T-helper 17 cell (primary cell): Measurements from ENCODE around the gene TCEANC. TPM values are rescaled to one million over a fixed set of nuclear protein-coding genes. Genes with fewer than 3 reads are reported as not detected.
"Not testable (repeated sequence)": the region's sequence is repeated elsewhere in the genome, so short reads cannot be mapped to it uniquely, and the experiment has no call there.

ENCODE experiments used
- ATAC-seq: fragments of 150-1000 bp; cut with Tn5 transposase; 2 replicates; pipeline ENCODE4 v1.10.0; 2021; ENCODE audit warnings: mild to moderate bottlenecking, moderate library complexity
- DNase-seq, 3 donors: peaks; one replicate each; pipeline versions ENCODE4 v3.0.0 to v3.0.0-alpha.2; 2020 to 2021
- H3K9me3 ChIP-seq: one replicate; pipeline ENCODE4 v1.7.0; 2013; ENCODE audit warnings: low read length, mild to moderate bottlenecking; ENCODE audit not compliant: control insufficient read depth, poor library complexity, severe bottlenecking
- H3K27ac Mint-ChIP-seq: one replicate; pipeline ENCODE4 v1.8.0; 2022; ENCODE audit warnings: mild to moderate bottlenecking, moderate library complexity, mixed read lengths
- H3K27me3 Mint-ChIP-seq: one replicate; pipeline ENCODE4 v1.8.0; 2022; ENCODE audit warnings: mixed read lengths
- H3K36me3 Mint-ChIP-seq: one replicate; pipeline ENCODE4 v1.8.0; 2022; ENCODE audit warnings: low read depth, mixed read lengths
- H3K4me1 Mint-ChIP-seq: one replicate; pipeline ENCODE4 v1.8.0; 2022; ENCODE audit warnings: mild to moderate bottlenecking, mixed read lengths
- H3K4me3 Mint-ChIP-seq: one replicate; pipeline ENCODE4 v1.8.0; 2022; ENCODE audit warnings: mild to moderate bottlenecking, moderate library complexity, mixed read lengths
- total RNA-seq, 4 donors: library from RNA in 2 of 4; stranded (reverse) in 2 of 4; gene quantifications; one replicate each; pipeline ENCODE4 v1.2.3 and lab custom pipeline; 2022 to 2026

TCEANC gene
- total RNA-seq, 2 donors from 2014 or later: 7.8 to 8.8 TPM

- Mint-ChIP-seq H3K36me3 (no peaks in the 10 kb centered on the region), H3K4me1 (peaks cover 8% of the 10 kb centered on the region), H3K27me3 (no peaks in the 10 kb centered on the region), H3K27ac (no peak overlapping the region), H3K4me3 (no peak overlapping the region)
- no peaks in the 10 kb centered on the region for H3K9me3 ChIP-seq
- ATAC-seq (no peak), DNase-seq (no peak)
Measured at GRCh38 chrX:13645464-13646153, 7.3 kb upstream of the TCEANC start.

- H3K9me3 ChIP-seq: no peaks in the 10 kb centered on the region
- Mint-ChIP-seq H3K27ac (no peak overlapping the region), H3K4me3 (no peak overlapping the region), H3K27me3 (no peaks in the 10 kb centered on the region), H3K36me3 (no peaks in the 10 kb centered on the region), H3K4me1 (peaks cover 8% of the 10 kb centered on the region)
- no peak for DNase-seq
- no peak for ATAC-seq
Measured at GRCh38 chrX:13646154-13646549, 6.8 kb upstream of the TCEANC start.

GRCh38 chrX:13647709-13648212, 5.2 kb upstream of the TCEANC start:
- H3K27ac Mint-ChIP-seq: no peak overlapping the region
- ATAC-seq: no peak
- peak in 2 of 3 donors; percentile 20 to 40 for DNase-seq
- no peaks in the 10 kb centered on the region for H3K36me3 Mint-ChIP-seq
- H3K27me3 Mint-ChIP-seq: no peaks in the 10 kb centered on the region
- peak overlapping the region; percentile 39 for H3K4me3 Mint-ChIP-seq
- no peaks in the 10 kb centered on the region for H3K9me3 ChIP-seq
- H3K4me1 Mint-ChIP-seq: peaks cover 9% of the 10 kb centered on the region

GRCh38 chrX:13648336-13648735, 4.6 kb upstream of the TCEANC start:
- not testable (repeated sequence) for H3K27ac Mint-ChIP-seq, H3K36me3 Mint-ChIP-seq, H3K4me1 Mint-ChIP-seq, H3K27me3 Mint-ChIP-seq, H3K4me3 Mint-ChIP-seq, H3K9me3 ChIP-seq, DNase-seq, ATAC-seq

- H3K27me3 Mint-ChIP-seq: no peaks in the 10 kb centered on the region
- H3K4me3 Mint-ChIP-seq: no peak overlapping the region
- no peak overlapping the region for H3K27ac Mint-ChIP-seq
- H3K36me3 Mint-ChIP-seq: no peaks in the 10 kb centered on the region
- DNase-seq: no peak
- no peaks in the 10 kb centered on the region for H3K9me3 ChIP-seq
- peaks cover 10% of the 10 kb centered on the region for H3K4me1 Mint-ChIP-seq
- ATAC-seq: no peak
Measured at GRCh38 chrX:13649838-13650237, 3.1 kb upstream of the TCEANC start.

- ATAC-seq (no peak), DNase-seq (no peak)
- Mint-ChIP-seq H3K4me3 (no peak overlapping the region), H3K36me3 (no peaks in the 10 kb centered on the region), H3K4me1 (peaks cover 10% of the 10 kb centered on the region), H3K27me3 (no peaks in the 10 kb centered on the region), H3K27ac (no peak overlapping the region)
- H3K9me3 ChIP-seq: no peaks in the 10 kb centered on the region
Measured at GRCh38 chrX:13650318-13650717, 2.6 kb upstream of the TCEANC start.

GRCh38 chrX:13651150-13651549, 1.8 kb upstream of the TCEANC start:
- H3K4me1 Mint-ChIP-seq: peaks cover 7% of the 10 kb centered on the region
- DNase-seq: no peak
- H3K27me3 Mint-ChIP-seq: no peaks in the 10 kb centered on the region
- no peak overlapping the region for H3K4me3 Mint-ChIP-seq
- no peak overlapping the region for H3K27ac Mint-ChIP-seq
- ATAC-seq: no peak
- no peaks in the 10 kb centered on the region for H3K9me3 ChIP-seq
- no peaks in the 10 kb centered on the region for H3K36me3 Mint-ChIP-seq

- DNase-seq: no peak
- Mint-ChIP-seq H3K4me1 (peaks cover 6% of the 10 kb centered on the region), H3K4me3 (peak overlapping the region; percentile 92), H3K36me3 (no peaks in the 10 kb centered on the region), H3K27ac (peak overlapping the region; percentile 87), H3K27me3 (no peaks in the 10 kb centered on the region)
- ATAC-seq: no peak
- H3K9me3 ChIP-seq: no peaks in the 10 kb centered on the region
Measured at GRCh38 chrX:13652287-13652793, 601 bp upstream of the TCEANC start.

- Mint-ChIP-seq H3K36me3 (no peaks in the 10 kb centered on the region), H3K4me3 (no peak overlapping the region), H3K4me1 (peaks cover 8% of the 10 kb centered on the region), H3K27ac (peak overlapping the region; percentile 87), H3K27me3 (no peaks in the 10 kb centered on the region)
- no peaks in the 10 kb centered on the region for H3K9me3 ChIP-seq
- no peak for ATAC-seq
- DNase-seq: no peak
Measured at GRCh38 chrX:13654116-13654515, 1.2 kb downstream of the TCEANC start.

GRCh38 chrX:13655674-13656073, 2.7 kb downstream of the TCEANC start:
- ATAC-seq (no peak), DNase-seq (no peak)
- Mint-ChIP-seq H3K27me3 (no peaks in the 10 kb centered on the region), H3K4me3 (no peak overlapping the region), H3K36me3 (peaks cover 2% of the 10 kb centered on the region), H3K4me1 (peaks cover 8% of the 10 kb centered on the region), H3K27ac (peak overlapping the region; percentile 82)
- H3K9me3 ChIP-seq: no peaks in the 10 kb centered on the region

- no peaks in the 10 kb centered on the region for H3K27me3 Mint-ChIP-seq
- H3K4me3 Mint-ChIP-seq: peak overlapping the region; percentile 36
- H3K27ac Mint-ChIP-seq: peak overlapping the region; percentile 85
- peaks cover 8% of the 10 kb centered on the region for H3K4me1 Mint-ChIP-seq
- ATAC-seq: peak; percentile 57
- DNase-seq: no peak
- peaks cover 2% of the 10 kb centered on the region for H3K36me3 Mint-ChIP-seq
- no peaks in the 10 kb centered on the region for H3K9me3 ChIP-seq
Measured at GRCh38 chrX:13658602-13659001, 5.7 kb downstream of the TCEANC start.

GRCh38 chrX:13659063-13659462, 6.1 kb downstream of the TCEANC start:
- no peaks in the 10 kb centered on the region for H3K9me3 ChIP-seq
- Mint-ChIP-seq H3K36me3 (peaks cover 2% of the 10 kb centered on the region), H3K4me1 (peaks cover 8% of the 10 kb centered on the region), H3K4me3 (peak overlapping the region; percentile 36), H3K27me3 (no peaks in the 10 kb centered on the region), H3K27ac (peak overlapping the region; percentile 85)
- DNase-seq (no peak), ATAC-seq (no peak)

- no peak for DNase-seq
- H3K27ac Mint-ChIP-seq: peak overlapping the region; percentile 85
- peaks cover 2% of the 10 kb centered on the region for H3K36me3 Mint-ChIP-seq
- no peaks in the 10 kb centered on the region for H3K27me3 Mint-ChIP-seq
- no peaks in the 10 kb centered on the region for H3K9me3 ChIP-seq
- peak overlapping the region; percentile 63 for H3K4me3 Mint-ChIP-seq
- peaks cover 8% of the 10 kb centered on the region for H3K4me1 Mint-ChIP-seq
- peak; percentile 45 for ATAC-seq
Measured at GRCh38 chrX:13661735-13662288, 8.9 kb downstream of the TCEANC start.
